ENCODE measurements around the gene MREG. TPM values are rescaled to one million over a fixed set of nuclear protein-coding genes. Genes with fewer than 3 reads are reported as not detected.

MREG gene
- polyA plus RNA-seq (2012; ENCODE audit: insufficient read depth, insufficient read length, low read depth) = 9.5 TPM

GRCh38 chr2:216013080-216013909 is at the start of gene MREG:
Gene MREG, minus strand, starts transcription at chr2:216013551. Its CDS starts 224 bp downstream, at chr2:216013327.
- H3K4me3 ChIP-seq (ENCODE audit: low read depth, low read length) = peak within 1 kb of the TSS; percentile 95
- no peaks in the 10 kb centered on the region for H3K36me3 ChIP-seq
- peaks cover 7% of the 10 kb centered on the region for H3K4me1 ChIP-seq
- H3K27me3 ChIP-seq = no peaks in the 10 kb centered on the region
- peak; percentile 71 for TF ChIP-seq CTCF (IDR thresholded peaks at IDR 0.05; ENCODE audit: low read depth, low read length)
- H3K9me3 ChIP-seq = no peaks in the 10 kb centered on the region
- DNase-seq = peak; percentile 93

DNA sequence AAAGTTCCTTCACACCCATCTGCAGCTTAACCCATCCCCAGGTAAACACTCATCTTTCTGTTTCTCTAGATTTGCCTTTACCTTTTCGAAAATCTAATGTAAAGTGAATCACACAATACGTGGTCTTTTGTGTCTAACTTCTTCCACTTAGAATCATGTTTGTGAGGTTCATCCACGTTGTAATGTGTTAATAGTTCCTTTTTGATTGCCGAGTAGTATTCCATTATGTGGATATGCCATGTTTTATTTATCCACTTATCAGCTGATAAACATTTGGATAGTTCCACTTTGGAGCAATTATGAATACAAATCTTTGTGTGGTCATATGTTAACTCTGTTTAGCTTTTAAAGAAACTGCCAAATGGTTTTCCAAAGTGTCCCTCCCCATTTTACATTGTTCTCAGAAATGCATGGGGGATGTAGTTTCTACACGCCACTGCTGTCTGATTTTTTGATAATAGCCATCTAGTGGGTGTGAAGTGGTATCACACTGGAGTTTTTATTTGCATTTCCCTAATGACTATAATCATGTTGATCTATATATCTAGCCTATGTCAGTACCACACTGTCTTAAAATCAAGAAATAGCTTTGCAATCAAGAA is 46.0 kb upstream of the MREG start:
- no peak for DNase-seq
- H3K27me3 ChIP-seq = no peaks in the 10 kb centered on the region
- H3K36me3 ChIP-seq = peaks cover 7% of the 10 kb centered on the region
- no peaks in the 10 kb centered on the region for H3K9me3 ChIP-seq
- no peaks in the 10 kb centered on the region for H3K4me1 ChIP-seq
- H3K4me3 ChIP-seq (ENCODE audit: low read depth, low read length) = no peak overlapping the region
- peak; percentile 23; the same call in 1 of the 2 replicates for TF ChIP-seq CTCF (IDR thresholded peaks at IDR 0.05; ENCODE audit: low read depth, low read length)

GRCh38 chr2:216057688-216058193 is 44.4 kb upstream of the MREG start:
- H3K27me3 ChIP-seq = no peaks in the 10 kb centered on the region
- TF ChIP-seq CTCF (IDR thresholded peaks at IDR 0.05; ENCODE audit: low read depth, low read length) = no peak
- H3K4me1 ChIP-seq = no peaks in the 10 kb centered on the region
- DNase-seq = no peak
- no peak overlapping the region for H3K4me3 ChIP-seq (ENCODE audit: low read depth, low read length)
- H3K9me3 ChIP-seq = no peaks in the 10 kb centered on the region
- peaks cover 5% of the 10 kb centered on the region; the same call in 1 of the 2 replicates for H3K36me3 ChIP-seq

- Histone ChIP-seq H3K4me1 (no peaks in the 10 kb centered on the region), H3K27me3 (no peaks in the 10 kb centered on the region), H3K9me3 (no peaks in the 10 kb centered on the region), H3K36me3 (peaks cover 5% of the 10 kb centered on the region), H3K4me3 (ENCODE audit: low read depth, low read length) (no peak overlapping the region)
- DNase-seq = no peak
- TF ChIP-seq CTCF (IDR thresholded peaks at IDR 0.05; ENCODE audit: low read depth, low read length) = no peak
These were observed 43.4 kb upstream of the MREG start for GRCh38 chr2:216056739-216057138.

DNA sequence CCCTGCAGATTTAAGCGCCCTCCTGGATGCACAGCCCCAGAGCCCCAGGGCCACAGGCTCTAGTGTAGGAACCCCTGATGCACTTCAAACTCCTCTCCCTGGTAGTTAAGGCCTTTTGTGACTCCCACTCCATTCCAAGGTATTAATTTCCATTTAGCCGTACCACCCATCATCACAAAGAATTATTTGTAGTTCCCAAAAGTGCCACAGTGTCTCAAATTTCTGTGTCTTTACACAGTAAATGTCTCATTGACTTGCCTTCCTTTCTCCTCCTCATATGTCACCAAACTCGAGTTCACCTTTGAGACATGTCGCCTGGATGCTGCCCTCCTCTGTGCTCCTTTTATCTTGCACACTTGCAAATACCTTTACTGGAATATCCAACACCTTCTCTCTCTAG is 42.3 kb upstream of the MREG start:
- no peak for TF ChIP-seq CTCF (IDR thresholded peaks at IDR 0.05; ENCODE audit: low read depth, low read length)
- Histone ChIP-seq H3K9me3 (no peaks in the 10 kb centered on the region), H3K36me3 (peaks cover 5% of the 10 kb centered on the region), H3K4me3 (ENCODE audit: low read depth, low read length) (no peak overlapping the region), H3K27me3 (no peaks in the 10 kb centered on the region), H3K4me1 (no peaks in the 10 kb centered on the region)
- no peak for DNase-seq

Data from BE2C (cell line).